ENCODE data around the gene NKD1.
A peak's percentile ranks its signal among the peaks of the same experiment; 100 is the strongest.

The NKD1 gene

GRCh38 chr16:50613281-50613963 lies 65.2 kb downstream of the NKD1 start:
- DNase-seq (ENCODE audit: low read depth in 3 of 3) = no peak

GRCh38 chr16:50613964-50614474 lies 65.8 kb downstream of the NKD1 start:
- no peak for DNase-seq (ENCODE audit: low read depth in 3 of 3)

- DNase-seq (ENCODE audit: low read depth in 3 of 3) = no peak
Measured at GRCh38 chr16:50614955-50615724, 66.9 kb downstream of the NKD1 start.

GRCh38 chr16:50615891-50616290 lies 67.7 kb downstream of the NKD1 start:
- no peak for DNase-seq (ENCODE audit: low read depth in 3 of 3)

GRCh38 chr16:50616386-50616785 lies 68.2 kb downstream of the NKD1 start:
- no peak for DNase-seq (ENCODE audit: low read depth in 3 of 3)

GRCh38 chr16:50616883-50617645 lies 68.9 kb downstream of the NKD1 start:
- no peak for DNase-seq (ENCODE audit: low read depth in 3 of 3)

GRCh38 chr16:50617646-50618184 lies 69.5 kb downstream of the NKD1 start:
- DNase-seq (ENCODE audit: low read depth in 3 of 3) = no peak

- no peak for DNase-seq (ENCODE audit: low read depth in 3 of 3)
Measured at GRCh38 chr16:50618238-50618918, 70.2 kb downstream of the NKD1 start.

- DNase-seq (ENCODE audit: low read depth in 3 of 3) = no peak
Measured at GRCh38 chr16:50619702-50620491, 71.7 kb downstream of the NKD1 start.

GRCh38 chr16:50620646-50621451 lies 72.7 kb downstream of the NKD1 start:
- DNase-seq (ENCODE audit: low read depth in 3 of 3) = no peak

- no peak for DNase-seq (ENCODE audit: low read depth in 3 of 3)
Measured at GRCh38 chr16:50621452-50621792, 73.2 kb downstream of the NKD1 start.

GRCh38 chr16:50622029-50622428 lies 73.8 kb downstream of the NKD1 start:
- no peak for DNase-seq (ENCODE audit: low read depth in 3 of 3)

GRCh38 chr16:50622643-50623369 lies 74.6 kb downstream of the NKD1 start:
- no peak for DNase-seq (ENCODE audit: low read depth in 3 of 3)

GRCh38 chr16:50624449-50624970 lies 76.3 kb downstream of the NKD1 start:
- no peak for DNase-seq (ENCODE audit: low read depth in 3 of 3)

- DNase-seq (ENCODE audit: low read depth in 3 of 3) = no peak
Measured at GRCh38 chr16:50625374-50625773, 77.2 kb downstream of the NKD1 start.

GRCh38 chr16:50626868-50627267 lies 78.7 kb downstream of the NKD1 start:
- no peak for DNase-seq (ENCODE audit: low read depth in 3 of 3)

GRCh38 chr16:50627419-50627818 lies 79.2 kb downstream of the NKD1 start:
- DNase-seq (ENCODE audit: low read depth in 3 of 3) = peak in 2 of 3 experiments; percentile 20 to 24

- no peak for DNase-seq (ENCODE audit: low read depth in 3 of 3)
Measured at GRCh38 chr16:50628156-50628802, 80.1 kb downstream of the NKD1 start.

All from stimulated activated CD4-positive, alpha-beta T cell treated with anti-CD3 and anti-CD28 coated beads, TNF-alpha, amount 100 ng/mL, for 4 hours (primary cell).